ENCODE results near the gene ALOXE3.

DNA sequence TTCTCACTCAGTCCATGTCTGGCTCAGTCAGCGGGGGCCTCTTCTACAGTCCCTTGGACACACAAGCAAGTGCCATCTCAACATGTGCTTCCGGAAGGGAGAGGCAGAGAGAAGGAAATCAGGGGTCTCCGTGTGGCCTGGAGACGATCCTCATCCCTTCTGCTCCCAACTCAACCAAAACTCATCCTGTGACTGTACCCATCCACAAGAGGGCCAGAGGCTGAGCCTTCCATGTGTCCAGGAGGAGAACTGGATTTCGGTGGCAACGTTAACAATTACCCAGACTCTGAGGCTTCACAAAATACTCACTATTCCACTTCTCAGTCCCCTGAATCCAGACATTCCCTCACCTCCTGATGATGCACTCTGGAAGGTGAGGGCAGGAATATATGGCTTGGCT, 23.0 kb downstream of the ALOXE3 start:
- TF ChIP-seq, protein P1, sequence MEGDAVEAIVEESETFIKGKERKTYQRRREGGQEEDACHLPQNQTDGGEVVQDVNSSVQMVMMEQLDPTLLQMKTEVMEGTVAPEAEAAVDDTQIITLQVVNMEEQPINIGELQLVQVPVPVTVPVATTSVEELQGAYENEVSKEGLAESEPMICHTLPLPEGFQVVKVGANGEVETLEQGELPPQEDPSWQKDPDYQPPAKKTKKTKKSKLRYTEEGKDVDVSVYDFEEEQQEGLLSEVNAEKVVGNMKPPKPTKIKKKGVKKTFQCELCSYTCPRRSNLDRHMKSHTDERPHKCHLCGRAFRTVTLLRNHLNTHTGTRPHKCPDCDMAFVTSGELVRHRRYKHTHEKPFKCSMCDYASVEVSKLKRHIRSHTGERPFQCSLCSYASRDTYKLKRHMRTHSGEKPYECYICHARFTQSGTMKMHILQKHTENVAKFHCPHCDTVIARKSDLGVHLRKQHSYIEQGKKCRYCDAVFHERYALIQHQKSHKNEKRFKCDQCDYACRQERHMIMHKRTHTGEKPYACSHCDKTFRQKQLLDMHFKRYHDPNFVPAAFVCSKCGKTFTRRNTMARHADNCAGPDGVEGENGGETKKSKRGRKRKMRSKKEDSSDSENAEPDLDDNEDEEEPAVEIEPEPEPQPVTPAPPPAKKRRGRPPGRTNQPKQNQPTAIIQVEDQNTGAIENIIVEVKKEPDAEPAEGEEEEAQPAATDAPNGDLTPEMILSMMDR (conservative IDR thresholded peaks at IDR 0.05; ENCODE audit: low read depth in 2 of 2), result peak in 1 of 2 experiments; percentile 20; a peak in 2 of 4 replicates
- TF ChIP-seq, protein P2, sequence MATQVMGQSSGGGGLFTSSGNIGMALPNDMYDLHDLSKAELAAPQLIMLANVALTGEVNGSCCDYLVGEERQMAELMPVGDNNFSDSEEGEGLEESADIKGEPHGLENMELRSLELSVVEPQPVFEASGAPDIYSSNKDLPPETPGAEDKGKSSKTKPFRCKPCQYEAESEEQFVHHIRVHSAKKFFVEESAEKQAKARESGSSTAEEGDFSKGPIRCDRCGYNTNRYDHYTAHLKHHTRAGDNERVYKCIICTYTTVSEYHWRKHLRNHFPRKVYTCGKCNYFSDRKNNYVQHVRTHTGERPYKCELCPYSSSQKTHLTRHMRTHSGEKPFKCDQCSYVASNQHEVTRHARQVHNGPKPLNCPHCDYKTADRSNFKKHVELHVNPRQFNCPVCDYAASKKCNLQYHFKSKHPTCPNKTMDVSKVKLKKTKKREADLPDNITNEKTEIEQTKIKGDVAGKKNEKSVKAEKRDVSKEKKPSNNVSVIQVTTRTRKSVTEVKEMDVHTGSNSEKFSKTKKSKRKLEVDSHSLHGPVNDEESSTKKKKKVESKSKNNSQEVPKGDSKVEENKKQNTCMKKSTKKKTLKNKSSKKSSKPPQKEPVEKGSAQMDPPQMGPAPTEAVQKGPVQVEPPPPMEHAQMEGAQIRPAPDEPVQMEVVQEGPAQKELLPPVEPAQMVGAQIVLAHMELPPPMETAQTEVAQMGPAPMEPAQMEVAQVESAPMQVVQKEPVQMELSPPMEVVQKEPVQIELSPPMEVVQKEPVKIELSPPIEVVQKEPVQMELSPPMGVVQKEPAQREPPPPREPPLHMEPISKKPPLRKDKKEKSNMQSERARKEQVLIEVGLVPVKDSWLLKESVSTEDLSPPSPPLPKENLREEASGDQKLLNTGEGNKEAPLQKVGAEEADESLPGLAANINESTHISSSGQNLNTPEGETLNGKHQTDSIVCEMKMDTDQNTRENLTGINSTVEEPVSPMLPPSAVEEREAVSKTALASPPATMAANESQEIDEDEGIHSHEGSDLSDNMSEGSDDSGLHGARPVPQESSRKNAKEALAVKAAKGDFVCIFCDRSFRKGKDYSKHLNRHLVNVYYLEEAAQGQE (IDR thresholded peaks at IDR 0.05; ENCODE audit: unreplicated experiment), result no peak
- TF ChIP-seq POLR2AphosphoS5 (IDR thresholded peaks at IDR 0.05; ENCODE audit: low read depth) (no peak), EZH2phosphoT487 (IDR thresholded peaks at IDR 0.05; ENCODE audit: unreplicated experiment) (no peak)

Data from GM23338 (cell line).